ENCODE results near the gene RGS21.

GRCh38 chr1:192402571-192402970 is 85.8 kb downstream of the RGS21 start:
- no peak for TF ChIP-seq CTCF (conservative IDR thresholded peaks at IDR 0.05; ENCODE audit: low read length)
- no peak for TF ChIP-seq EZH2phosphoT487 (IDR thresholded peaks at IDR 0.05; ENCODE audit: borderline replicate concordance, low read depth, low read length)
